Measurements from ENCODE around the gene ADPRHL1.
A peak's percentile ranks its signal among the peaks of the same experiment; 100 is the strongest.

The ADPRHL1 gene

GRCh38 chr13:113466383-113466782 lies 13.1 kb upstream of the ADPRHL1 start:
- Histone ChIP-seq H3K36me3 (ENCODE audit: control insufficient read depth in 1 of 2, insufficient read depth in 2 of 2, low read length in 2 of 2) (peaks cover 8 to 18% of the 10 kb centered on the region in 2 donors), H3K27ac (ENCODE audit: low read length) (no peak overlapping the region), H3K4me3 (ENCODE audit: low read depth in 1 of 2, low read length in 2 of 2) (no peak overlapping the region), H3K4me1 (ENCODE audit: control insufficient read depth in 1 of 2, insufficient read depth in 2 of 2, low read length in 2 of 2) (no peaks in the 10 kb centered on the region), H3K9me3 (ENCODE audit: control insufficient read depth in 1 of 2, low read length in 2 of 2) (no peaks in the 10 kb centered on the region), H3K27me3 (ENCODE audit: low read depth, low read length) (no peaks in the 10 kb centered on the region)

- peaks cover 10 to 26% of the 10 kb centered on the region in 2 donors for H3K36me3 ChIP-seq (ENCODE audit: control insufficient read depth in 1 of 2, insufficient read depth in 2 of 2, low read length in 2 of 2)
- no peaks in the 10 kb centered on the region for H3K4me1 ChIP-seq (ENCODE audit: control insufficient read depth in 1 of 2, insufficient read depth in 2 of 2, low read length in 2 of 2)
- no peaks in the 10 kb centered on the region for H3K27me3 ChIP-seq (ENCODE audit: low read depth, low read length)
- H3K9me3 ChIP-seq (ENCODE audit: control insufficient read depth in 1 of 2, low read length in 2 of 2) = no peaks in the 10 kb centered on the region
- H3K27ac ChIP-seq (ENCODE audit: low read length) = no peak overlapping the region
- H3K4me3 ChIP-seq (ENCODE audit: low read depth in 1 of 2, low read length in 2 of 2) = no peak overlapping the region
These were observed 12.0 kb upstream of the ADPRHL1 start for GRCh38 chr13:113465300-113465699.

- Histone ChIP-seq H3K4me3 (ENCODE audit: low read depth in 1 of 2, low read length in 2 of 2) (no peak overlapping the region), H3K27me3 (ENCODE audit: low read depth, low read length) (no peaks in the 10 kb centered on the region), H3K36me3 (ENCODE audit: control insufficient read depth in 1 of 2, insufficient read depth in 2 of 2, low read length in 2 of 2) (peaks cover 4 to 32% of the 10 kb centered on the region in 2 donors), H3K27ac (ENCODE audit: low read length) (no peak overlapping the region), H3K9me3 (ENCODE audit: control insufficient read depth in 1 of 2, low read length in 2 of 2) (no peaks in the 10 kb centered on the region), H3K4me1 (ENCODE audit: control insufficient read depth in 1 of 2, insufficient read depth in 2 of 2, low read length in 2 of 2) (no peaks in the 10 kb centered on the region)
These were observed 11.2 kb upstream of the ADPRHL1 start for GRCh38 chr13:113464476-113464875.

GRCh38 chr13:113461022-113461751 lies 7.9 kb upstream of the ADPRHL1 start:
- Histone ChIP-seq H3K36me3 (ENCODE audit: control insufficient read depth in 1 of 2, insufficient read depth in 2 of 2, low read length in 2 of 2) (peaks cover 14 to 34% of the 10 kb centered on the region in 2 donors), H3K9me3 (ENCODE audit: control insufficient read depth in 1 of 2, low read length in 2 of 2) (no peaks in the 10 kb centered on the region), H3K27me3 (ENCODE audit: low read depth, low read length) (no peaks in the 10 kb centered on the region), H3K27ac (ENCODE audit: low read length) (no peak overlapping the region), H3K4me3 (ENCODE audit: low read depth in 1 of 2, low read length in 2 of 2) (no peak overlapping the region), H3K4me1 (ENCODE audit: control insufficient read depth in 1 of 2, insufficient read depth in 2 of 2, low read length in 2 of 2) (peaks cover 0 to 14% of the 10 kb centered on the region in 2 donors)

GRCh38 chr13:113460599-113460998 lies 7.3 kb upstream of the ADPRHL1 start:
- Histone ChIP-seq H3K4me1 (ENCODE audit: control insufficient read depth in 1 of 2, insufficient read depth in 2 of 2, low read length in 2 of 2) (peaks cover 0 to 14% of the 10 kb centered on the region in 2 donors), H3K36me3 (ENCODE audit: control insufficient read depth in 1 of 2, insufficient read depth in 2 of 2, low read length in 2 of 2) (peaks cover 18 to 40% of the 10 kb centered on the region in 2 donors), H3K27ac (ENCODE audit: low read length) (no peak overlapping the region), H3K27me3 (ENCODE audit: low read depth, low read length) (no peaks in the 10 kb centered on the region), H3K4me3 (ENCODE audit: low read depth in 1 of 2, low read length in 2 of 2) (no peak overlapping the region), H3K9me3 (ENCODE audit: control insufficient read depth in 1 of 2, low read length in 2 of 2) (no peaks in the 10 kb centered on the region)

GRCh38 chr13:113460064-113460555 lies 6.8 kb upstream of the ADPRHL1 start:
- Histone ChIP-seq H3K4me3 (ENCODE audit: low read depth in 1 of 2, low read length in 2 of 2) (no peak overlapping the region), H3K27me3 (ENCODE audit: low read depth, low read length) (no peaks in the 10 kb centered on the region), H3K4me1 (ENCODE audit: control insufficient read depth in 1 of 2, insufficient read depth in 2 of 2, low read length in 2 of 2) (peaks cover 0 to 14% of the 10 kb centered on the region in 2 donors), H3K9me3 (ENCODE audit: control insufficient read depth in 1 of 2, low read length in 2 of 2) (no peaks in the 10 kb centered on the region), H3K27ac (ENCODE audit: low read length) (no peak overlapping the region), H3K36me3 (ENCODE audit: control insufficient read depth in 1 of 2, insufficient read depth in 2 of 2, low read length in 2 of 2) (peaks cover 23 to 44% of the 10 kb centered on the region in 2 donors)

- peaks cover 0 to 22% of the 10 kb centered on the region in 2 donors for H3K4me1 ChIP-seq (ENCODE audit: control insufficient read depth in 1 of 2, insufficient read depth in 2 of 2, low read length in 2 of 2)
- H3K36me3 ChIP-seq (ENCODE audit: control insufficient read depth in 1 of 2, insufficient read depth in 2 of 2, low read length in 2 of 2) = peaks cover 23 to 47% of the 10 kb centered on the region in 2 donors
- H3K27me3 ChIP-seq (ENCODE audit: low read depth, low read length) = no peaks in the 10 kb centered on the region
- H3K4me3 ChIP-seq (ENCODE audit: low read depth in 1 of 2, low read length in 2 of 2) = peak overlapping the region in 1 of 2 donors; percentile 15
- no peaks in the 10 kb centered on the region for H3K9me3 ChIP-seq (ENCODE audit: control insufficient read depth in 1 of 2, low read length in 2 of 2)
- no peak overlapping the region for H3K27ac ChIP-seq (ENCODE audit: low read length)
These were observed 5.2 kb upstream of the ADPRHL1 start for GRCh38 chr13:113458253-113459065.

GRCh38 chr13:113457510-113457909 lies 4.2 kb upstream of the ADPRHL1 start:
- H3K4me3 ChIP-seq (ENCODE audit: low read depth in 1 of 2, low read length in 2 of 2) = no peak overlapping the region
- H3K27ac ChIP-seq (ENCODE audit: low read length) = no peak overlapping the region
- H3K9me3 ChIP-seq (ENCODE audit: control insufficient read depth in 1 of 2, low read length in 2 of 2) = no peaks in the 10 kb centered on the region
- peaks cover 0 to 28% of the 10 kb centered on the region in 2 donors for H3K4me1 ChIP-seq (ENCODE audit: control insufficient read depth in 1 of 2, insufficient read depth in 2 of 2, low read length in 2 of 2)
- H3K36me3 ChIP-seq (ENCODE audit: control insufficient read depth in 1 of 2, insufficient read depth in 2 of 2, low read length in 2 of 2) = peaks cover 23 to 50% of the 10 kb centered on the region in 2 donors
- H3K27me3 ChIP-seq (ENCODE audit: low read depth, low read length) = no peaks in the 10 kb centered on the region

- H3K36me3 ChIP-seq (ENCODE audit: control insufficient read depth in 1 of 2, insufficient read depth in 2 of 2, low read length in 2 of 2) = peaks cover 19 to 50% of the 10 kb centered on the region in 2 donors
- H3K4me3 ChIP-seq (ENCODE audit: low read depth in 1 of 2, low read length in 2 of 2) = no peak overlapping the region
- H3K27me3 ChIP-seq (ENCODE audit: low read depth, low read length) = no peaks in the 10 kb centered on the region
- no peak overlapping the region for H3K27ac ChIP-seq (ENCODE audit: low read length)
- H3K9me3 ChIP-seq (ENCODE audit: control insufficient read depth in 1 of 2, low read length in 2 of 2) = no peaks in the 10 kb centered on the region
- peaks cover 0 to 28% of the 10 kb centered on the region in 2 donors for H3K4me1 ChIP-seq (ENCODE audit: control insufficient read depth in 1 of 2, insufficient read depth in 2 of 2, low read length in 2 of 2)
These were observed 2.9 kb upstream of the ADPRHL1 start for GRCh38 chr13:113456116-113456702.

GRCh38 chr13:113455384-113455783 lies 2.1 kb upstream of the ADPRHL1 start:
- H3K36me3 ChIP-seq (ENCODE audit: control insufficient read depth in 1 of 2, insufficient read depth in 2 of 2, low read length in 2 of 2) = peaks cover 19 to 42% of the 10 kb centered on the region in 2 donors
- no peaks in the 10 kb centered on the region for H3K27me3 ChIP-seq (ENCODE audit: low read depth, low read length)
- no peak overlapping the region for H3K27ac ChIP-seq (ENCODE audit: low read length)
- no peak overlapping the region for H3K4me3 ChIP-seq (ENCODE audit: low read depth in 1 of 2, low read length in 2 of 2)
- H3K9me3 ChIP-seq (ENCODE audit: control insufficient read depth in 1 of 2, low read length in 2 of 2) = no peaks in the 10 kb centered on the region
- H3K4me1 ChIP-seq (ENCODE audit: control insufficient read depth in 1 of 2, insufficient read depth in 2 of 2, low read length in 2 of 2) = peaks cover 0 to 28% of the 10 kb centered on the region in 2 donors

GRCh38 chr13:113454936-113455335 lies 1.6 kb upstream of the ADPRHL1 start:
- Histone ChIP-seq H3K9me3 (ENCODE audit: control insufficient read depth in 1 of 2, low read length in 2 of 2) (no peaks in the 10 kb centered on the region), H3K36me3 (ENCODE audit: control insufficient read depth in 1 of 2, insufficient read depth in 2 of 2, low read length in 2 of 2) (peaks cover 19 to 38% of the 10 kb centered on the region in 2 donors), H3K4me1 (ENCODE audit: control insufficient read depth in 1 of 2, insufficient read depth in 2 of 2, low read length in 2 of 2) (peaks cover 0 to 28% of the 10 kb centered on the region in 2 donors)

More at GRCh38 chr13:113454936-113455335, 1.6 kb upstream of the ADPRHL1 start:
- Histone ChIP-seq H3K4me3 (ENCODE audit: low read depth in 1 of 2, low read length in 2 of 2) (no peak overlapping the region), H3K27me3 (ENCODE audit: low read depth, low read length) (no peaks in the 10 kb centered on the region), H3K27ac (ENCODE audit: low read length) (no peak overlapping the region)
